PC-3 (cell line): ENCODE results near the gene GUSB.

Experiments used
- CTCF ChIP-seq: fragments of 300-600 bp; sonication (generic); conservative IDR thresholded peaks from 2 replicates; pipeline ENCODE4 v1.5.1; 2017; ENCODE audit warnings: antibody characterized with exemption, low read depth, mild to moderate bottlenecking, low read length
- EZH2 ChIP-seq: fragments of 300-600 bp; sonication (generic); IDR thresholded peaks from one replicate; pipeline ENCODE4 v1.6.1; 2017; ENCODE audit warnings: antibody characterized with exemption, mild to moderate bottlenecking, low read length; ENCODE audit not compliant: unreplicated experiment
- EZH2phosphoT487 ChIP-seq: fragments of 300-600 bp; sonication (generic); IDR thresholded peaks from 2 replicates; pipeline ENCODE4 v1.6.1; 2018; ENCODE audit warnings: mild to moderate bottlenecking, antibody characterized with exemption, low read length, borderline replicate concordance

GRCh38 chr7:65980478-65981250 lies 1.3 kb downstream of the GUSB start:
- TF ChIP-seq CTCF (no peak), EZH2 (no peak), EZH2phosphoT487 (no peak)
